Rectal smooth muscle tissue (tissue), 1 donor: Measurements from ENCODE around the gene ALDH5A1.

ENCODE experiments used
- H3K27ac ChIP-seq: one replicate; pipeline ENCODE4 v1.7.0; 2013; ENCODE audit warnings: low read depth, low read length, inconsistent platforms
- H3K27me3 ChIP-seq: one replicate; pipeline ENCODE4 v1.7.0; 2013; ENCODE audit warnings: low read length; ENCODE audit not compliant: control insufficient read depth, insufficient read depth
- H3K36me3 ChIP-seq: one replicate; pipeline ENCODE4 v1.7.0; 2013; ENCODE audit warnings: low read length; ENCODE audit not compliant: control insufficient read depth, insufficient read depth
- H3K4me1 ChIP-seq: one replicate; pipeline ENCODE4 v1.7.0; 2013; ENCODE audit warnings: low read length; ENCODE audit not compliant: control insufficient read depth, insufficient read depth
- H3K4me3 ChIP-seq: one replicate; pipeline ENCODE4 v1.7.0; 2013; ENCODE audit warnings: low read length
- H3K9ac ChIP-seq: one replicate; pipeline ENCODE4 v1.7.0; 2013; ENCODE audit warnings: low read length

Gene ALDH5A1

DNA sequence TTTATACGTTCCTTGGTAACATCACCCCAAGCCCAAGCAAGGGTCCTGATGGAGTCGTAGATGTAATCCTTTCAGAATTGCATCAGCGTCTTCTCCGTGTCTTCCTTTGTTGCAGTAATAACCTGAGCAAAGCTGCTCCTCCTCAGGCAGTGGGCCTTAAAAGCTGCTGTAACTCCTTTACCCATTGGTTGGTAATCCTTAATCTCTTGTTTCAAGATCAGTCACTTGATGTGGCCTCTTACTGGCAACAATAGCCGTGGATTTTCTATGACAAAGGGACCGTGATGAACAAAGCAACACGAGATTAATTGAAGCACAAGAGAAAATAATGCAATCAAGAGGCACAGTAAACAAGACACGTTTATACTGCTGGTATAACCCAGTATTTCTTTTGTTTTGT, 44.6 kb downstream of the ALDH5A1 start:
- Histone ChIP-seq H3K4me3 (no peak overlapping the region), H3K4me1 (no peaks in the 10 kb centered on the region), H3K9ac (no peak overlapping the region), H3K36me3 (no peaks in the 10 kb centered on the region), H3K27ac (no peak overlapping the region), H3K27me3 (no peaks in the 10 kb centered on the region)

DNA sequence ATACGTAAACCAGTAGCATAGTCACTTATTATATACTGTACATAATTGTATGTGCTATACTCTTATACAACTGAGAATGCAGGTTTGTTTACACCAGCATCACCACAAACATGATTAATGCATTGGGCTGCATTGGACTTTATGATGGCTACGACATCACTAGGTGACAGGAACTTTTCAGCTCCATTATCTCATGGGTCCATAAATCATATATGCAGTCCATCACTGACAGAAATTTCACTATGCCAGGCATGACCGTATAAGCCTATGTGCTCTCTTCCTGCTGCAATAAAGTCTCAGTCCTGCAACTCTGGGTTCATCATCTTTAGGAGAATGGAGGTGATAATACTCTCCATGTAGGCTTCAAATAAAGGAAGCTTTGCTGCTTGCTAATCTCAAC, 45.4 kb downstream of the ALDH5A1 start:
- Histone ChIP-seq H3K4me1 (no peaks in the 10 kb centered on the region), H3K4me3 (no peak overlapping the region), H3K27ac (no peak overlapping the region), H3K9ac (no peak overlapping the region), H3K36me3 (no peaks in the 10 kb centered on the region), H3K27me3 (no peaks in the 10 kb centered on the region)

DNA sequence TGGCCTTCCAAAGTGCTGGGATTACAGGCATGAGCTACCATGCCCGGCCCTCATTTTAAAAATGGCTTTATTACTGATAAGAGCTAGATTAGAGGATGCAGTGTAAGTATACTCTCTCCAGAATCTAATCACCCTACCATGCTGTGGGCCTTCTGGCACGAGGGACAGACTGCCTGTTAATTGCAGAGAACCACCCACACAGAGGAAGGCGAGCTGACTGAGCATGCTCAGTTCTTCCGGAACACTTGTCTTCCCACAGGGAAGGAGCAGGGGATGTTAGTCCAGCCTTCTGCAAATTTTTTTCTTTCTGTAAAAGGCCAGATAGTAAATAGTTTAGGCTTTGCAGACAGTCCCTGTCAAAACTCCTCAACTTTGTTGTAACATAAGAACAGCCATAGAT, 48.9 kb downstream of the ALDH5A1 start:
- no peaks in the 10 kb centered on the region for H3K4me1 ChIP-seq
- no peaks in the 10 kb centered on the region for H3K36me3 ChIP-seq

DNA sequence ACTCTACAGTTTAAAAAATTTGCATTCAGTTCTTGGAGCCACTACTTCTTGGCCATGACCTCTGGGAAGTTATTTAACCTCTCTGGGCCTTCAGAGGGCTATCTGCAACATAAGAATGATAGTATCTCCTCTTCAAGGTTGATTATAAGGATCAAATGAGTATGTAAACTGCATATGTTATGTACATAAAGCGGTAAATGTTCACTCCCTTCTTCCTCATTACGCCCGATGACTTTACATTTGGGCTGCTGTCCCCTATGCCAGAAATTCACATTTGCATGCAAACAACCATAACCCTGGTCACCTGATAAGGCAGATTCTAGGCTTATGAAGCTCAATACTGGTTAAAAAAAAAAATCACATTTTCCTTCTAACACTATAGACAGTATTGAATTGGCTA, 50.4 kb downstream of the ALDH5A1 start:
- Histone ChIP-seq H3K4me3 (no peak overlapping the region), H3K27me3 (no peaks in the 10 kb centered on the region), H3K27ac (no peak overlapping the region), H3K9ac (no peak overlapping the region), H3K4me1 (no peaks in the 10 kb centered on the region), H3K36me3 (no peaks in the 10 kb centered on the region)

More for the DNA sequence above, 48.9 kb downstream of the ALDH5A1 start:
- Histone ChIP-seq H3K4me3 (no peak overlapping the region), H3K27ac (no peak overlapping the region), H3K27me3 (no peaks in the 10 kb centered on the region), H3K9ac (no peak overlapping the region)

DNA sequence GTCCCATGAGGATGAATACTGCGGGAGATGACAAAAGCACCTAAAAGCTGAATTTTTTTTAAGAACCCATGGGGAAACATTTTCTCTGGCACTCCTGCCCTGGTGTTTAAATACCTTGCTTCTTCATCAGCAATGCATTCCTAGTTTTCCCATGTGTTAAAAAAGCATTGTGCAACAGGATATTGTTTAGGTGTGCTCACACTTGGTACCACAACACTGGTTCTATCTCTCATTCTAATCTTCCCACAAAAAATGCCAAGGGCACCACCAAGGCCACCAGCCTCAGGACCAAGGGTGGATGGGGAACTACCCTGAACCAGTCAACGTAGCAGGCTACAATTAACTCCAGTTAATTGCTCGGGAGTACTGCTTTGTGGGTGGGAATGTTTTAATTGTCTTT, 50.9 kb downstream of the ALDH5A1 start:
- no peaks in the 10 kb centered on the region for H3K27me3 ChIP-seq
- H3K9ac ChIP-seq = no peak overlapping the region
- H3K27ac ChIP-seq = no peak overlapping the region
- no peaks in the 10 kb centered on the region for H3K36me3 ChIP-seq
- H3K4me1 ChIP-seq = no peaks in the 10 kb centered on the region
- no peak overlapping the region for H3K4me3 ChIP-seq

DNA sequence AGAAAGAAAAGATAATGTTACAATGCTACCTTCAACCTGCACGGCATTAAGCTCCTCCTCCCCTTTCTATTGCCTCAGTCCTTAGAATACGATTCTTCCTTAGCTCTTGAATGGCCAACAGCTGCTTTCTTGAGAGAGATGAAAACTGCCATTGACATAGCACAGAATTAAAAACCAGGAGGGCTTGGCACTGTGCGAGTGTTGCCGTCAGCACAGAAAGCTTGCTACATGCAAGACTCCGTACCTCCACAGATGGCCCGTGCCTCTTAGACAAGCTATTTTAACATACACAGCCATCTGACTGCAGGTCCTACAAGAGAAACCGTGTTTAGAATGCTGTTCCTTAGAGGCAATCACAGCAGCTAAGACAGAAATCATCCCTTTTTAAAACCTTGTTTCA, 51.7 kb downstream of the ALDH5A1 start:
- Histone ChIP-seq H3K9ac (no peak overlapping the region), H3K4me1 (no peaks in the 10 kb centered on the region), H3K4me3 (no peak overlapping the region), H3K36me3 (no peaks in the 10 kb centered on the region), H3K27me3 (no peaks in the 10 kb centered on the region), H3K27ac (no peak overlapping the region)

DNA sequence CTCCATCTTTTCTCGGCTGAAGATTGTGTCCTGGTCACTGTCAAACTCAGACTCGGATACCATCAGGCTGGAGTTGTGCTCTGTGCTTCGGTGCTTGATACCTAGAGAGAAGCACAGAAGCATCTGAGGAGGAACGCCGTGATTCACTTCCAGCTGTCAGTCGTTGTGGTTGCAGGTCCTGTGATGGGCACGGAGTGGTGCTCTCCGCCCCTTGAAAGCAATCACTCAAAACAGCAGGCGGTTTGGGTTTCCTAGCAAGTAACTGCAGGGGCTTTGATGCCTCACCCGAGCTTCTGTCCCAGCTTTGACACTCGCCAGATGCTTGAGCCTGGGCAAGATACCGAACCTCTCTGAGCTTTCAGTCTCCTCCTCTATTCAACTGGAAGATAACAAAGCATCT, 52.5 kb downstream of the ALDH5A1 start:
- Histone ChIP-seq H3K36me3 (no peaks in the 10 kb centered on the region), H3K27me3 (no peaks in the 10 kb centered on the region), H3K27ac (no peak overlapping the region), H3K9ac (no peak overlapping the region), H3K4me3 (no peak overlapping the region), H3K4me1 (no peaks in the 10 kb centered on the region)

DNA sequence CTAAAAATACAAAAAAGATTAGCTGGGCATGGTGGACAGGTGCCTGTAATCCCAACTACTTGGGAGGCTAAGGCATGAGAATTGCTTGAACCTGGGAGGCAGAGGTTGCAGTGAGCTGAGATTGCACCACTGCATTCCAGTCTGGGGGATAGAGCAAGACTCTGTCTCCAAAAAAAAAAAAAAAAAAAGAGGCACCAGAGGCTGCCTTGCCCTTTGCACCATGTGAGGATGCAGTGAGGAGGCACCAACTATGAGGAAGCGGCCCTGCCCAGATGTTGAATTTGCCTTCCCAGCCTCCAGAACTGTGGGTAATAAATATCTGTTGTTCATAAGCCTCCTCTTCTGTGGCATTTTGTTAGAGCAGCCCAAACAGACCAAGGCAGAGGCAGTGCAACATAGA, 54.4 kb downstream of the ALDH5A1 start:
- Histone ChIP-seq H3K4me1 (no peaks in the 10 kb centered on the region), H3K9ac (no peak overlapping the region), H3K36me3 (no peaks in the 10 kb centered on the region), H3K27me3 (no peaks in the 10 kb centered on the region), H3K4me3 (no peak overlapping the region), H3K27ac (no peak overlapping the region)

DNA sequence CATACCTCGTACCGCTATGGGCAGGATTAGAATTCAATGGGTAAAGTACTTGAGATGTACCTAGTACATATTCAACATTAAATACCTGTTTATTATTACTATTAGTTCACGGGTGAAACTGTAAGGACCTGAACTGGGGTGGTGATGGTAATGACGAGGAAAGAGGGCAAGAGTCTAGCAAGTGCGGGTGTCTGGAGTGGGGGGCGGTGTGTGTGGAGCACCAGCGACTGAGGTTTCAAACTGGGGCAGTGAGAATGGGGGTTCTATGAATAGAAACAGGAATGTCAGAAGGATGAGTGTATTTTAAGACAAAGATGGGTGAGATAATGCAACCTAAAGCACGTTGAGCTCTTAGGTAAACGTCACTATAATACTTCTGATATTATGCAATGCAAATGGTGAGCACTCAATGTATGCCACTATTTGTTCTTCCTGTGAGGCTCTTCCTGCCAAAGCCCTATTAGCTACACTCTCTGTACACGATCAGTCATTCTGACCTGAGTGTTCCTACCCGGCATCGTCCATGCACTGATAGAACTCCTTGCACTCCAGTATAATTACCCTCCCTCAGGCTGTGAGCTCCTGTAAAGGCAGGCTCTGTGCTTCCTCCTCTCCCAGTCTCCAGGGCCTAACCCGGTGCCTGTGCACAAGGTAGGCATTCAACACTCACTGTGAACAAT, 55.0 kb downstream of the ALDH5A1 start:
- H3K4me1 ChIP-seq = no peaks in the 10 kb centered on the region
- H3K27ac ChIP-seq = no peak overlapping the region
- H3K9ac ChIP-seq = no peak overlapping the region
- H3K27me3 ChIP-seq = no peaks in the 10 kb centered on the region
- H3K4me3 ChIP-seq = no peak overlapping the region
- H3K36me3 ChIP-seq = no peaks in the 10 kb centered on the region

DNA sequence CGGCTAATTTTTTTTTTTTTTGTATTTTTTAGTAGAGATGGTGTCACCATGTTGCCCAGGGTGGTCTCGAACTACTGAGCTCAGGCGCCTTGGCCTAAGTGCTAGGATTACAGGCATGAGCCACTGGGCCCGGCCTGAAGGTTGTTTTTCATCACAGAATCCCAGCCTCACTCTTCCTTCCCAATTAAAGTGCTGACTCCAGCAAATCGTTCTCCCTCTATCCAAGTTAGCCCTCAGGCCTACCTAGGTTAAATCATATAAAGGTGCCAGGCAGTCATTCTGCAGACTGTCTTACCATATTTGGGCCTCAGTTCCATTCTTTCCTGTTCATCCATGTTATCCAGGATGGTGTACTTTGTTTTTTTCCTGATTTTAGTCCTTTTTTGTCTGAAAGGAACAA, 56.4 kb downstream of the ALDH5A1 start:
- no peaks in the 10 kb centered on the region for H3K27me3 ChIP-seq
- no peak overlapping the region for H3K4me3 ChIP-seq
- no peak overlapping the region for H3K27ac ChIP-seq
- H3K4me1 ChIP-seq = no peaks in the 10 kb centered on the region
- no peak overlapping the region for H3K9ac ChIP-seq
- H3K36me3 ChIP-seq = no peaks in the 10 kb centered on the region

DNA sequence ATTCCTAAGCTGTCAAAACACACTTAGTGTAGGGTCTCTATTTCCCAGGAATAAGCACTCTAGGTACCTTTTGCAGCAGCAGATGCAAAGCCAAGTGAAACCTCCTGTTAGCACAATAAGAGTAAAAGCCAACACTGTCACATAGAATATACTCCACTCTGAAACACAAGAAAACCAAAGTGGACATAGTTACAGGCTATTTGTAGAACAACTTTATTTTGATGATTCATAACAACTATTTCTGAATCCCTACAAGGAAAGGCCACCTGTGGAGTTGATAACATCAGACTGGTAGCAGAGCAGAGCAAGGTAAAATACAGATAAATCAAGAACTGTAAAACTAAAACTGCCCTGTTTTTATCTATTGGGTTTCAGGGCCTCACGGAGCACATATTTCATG, 59.7 kb downstream of the ALDH5A1 start:
- H3K27ac ChIP-seq = no peak overlapping the region
- H3K9ac ChIP-seq = no peak overlapping the region
- no peaks in the 10 kb centered on the region for H3K27me3 ChIP-seq
- H3K4me3 ChIP-seq = no peak overlapping the region
- H3K36me3 ChIP-seq = no peaks in the 10 kb centered on the region
- no peaks in the 10 kb centered on the region for H3K4me1 ChIP-seq

DNA sequence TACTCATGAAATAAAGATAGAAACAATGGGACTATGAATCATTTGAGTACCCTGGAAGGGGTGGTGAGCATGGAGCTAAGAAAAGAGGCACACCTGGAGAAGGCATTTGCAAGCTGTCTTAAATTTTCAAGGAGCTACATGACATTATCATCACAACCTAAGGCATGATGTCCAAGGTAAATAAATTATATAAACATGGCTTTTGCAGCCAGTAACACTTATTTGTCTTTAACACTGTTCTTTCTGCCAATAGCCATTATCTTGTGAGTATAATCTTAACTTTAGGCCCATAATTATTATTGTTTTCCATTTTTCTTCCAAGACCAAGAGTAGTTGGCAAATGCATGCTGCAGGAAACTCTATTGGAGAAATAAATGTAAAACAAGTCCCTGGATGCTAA, 63.7 kb downstream of the ALDH5A1 start:
- Histone ChIP-seq H3K9ac (no peak overlapping the region), H3K4me1 (no peaks in the 10 kb centered on the region), H3K27me3 (no peaks in the 10 kb centered on the region), H3K36me3 (no peaks in the 10 kb centered on the region), H3K4me3 (no peak overlapping the region), H3K27ac (no peak overlapping the region)

DNA sequence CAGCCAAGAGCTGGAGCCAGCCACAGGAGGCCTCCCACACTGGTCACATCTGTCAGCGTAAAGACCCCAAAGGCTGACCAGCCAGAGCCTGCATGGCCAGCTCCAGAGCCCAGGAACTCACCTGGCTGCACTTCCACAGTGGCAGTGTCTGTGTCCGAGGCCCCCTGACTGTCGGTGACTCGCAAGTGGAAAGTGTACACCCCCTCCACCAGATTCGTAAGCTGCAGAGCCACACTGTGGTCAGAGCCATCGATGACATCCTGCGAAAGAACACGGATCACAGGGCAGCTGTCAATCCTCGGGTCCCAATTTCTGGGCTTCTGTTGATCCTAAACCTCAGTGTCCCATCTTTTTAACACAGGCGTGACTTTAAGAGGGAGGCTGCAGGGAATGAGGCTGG, 69.3 kb downstream of the ALDH5A1 start:
- Histone ChIP-seq H3K9ac (no peak overlapping the region), H3K4me3 (no peak overlapping the region), H3K27me3 (no peaks in the 10 kb centered on the region), H3K4me1 (no peaks in the 10 kb centered on the region), H3K27ac (no peak overlapping the region), H3K36me3 (no peaks in the 10 kb centered on the region)
